GM23248 (cell line): ENCODE measurements around the gene PCDHGC3. TPM values are rescaled to one million over a fixed set of nuclear protein-coding genes. Genes with fewer than 3 reads are reported as not detected.
A peak's percentile ranks its signal among the peaks of the same experiment; 100 is the strongest.

Experiments used
- DNase-seq: peaks from one replicate; pipeline ENCODE4 v3.0.0-alpha.2; 2015
- H2AFZ ChIP-seq: fragments of 200-600 bp; sonication (generic); 2 replicates; pipeline ENCODE4 v1.6.1; 2016; ENCODE audit warnings: antibody characterized with exemption
- H3F3A ChIP-seq: fragments of 200-600 bp; sonication (generic); 2 replicates; pipeline ENCODE4 v1.6.1; 2016; ENCODE audit warnings: mild to moderate bottlenecking, antibody characterized with exemption, mixed run types; ENCODE audit not compliant: insufficient read depth
- H3K27ac ChIP-seq: fragments of 200-600 bp; sonication (generic); 2 replicates; pipeline ENCODE4 v1.5.1; 2016; ENCODE audit warnings: mild to moderate bottlenecking
- H3K27me3 ChIP-seq: fragments of 200-600 bp; sonication (generic); replicated peaks from 2 replicates; pipeline ENCODE4 v1.6.1; 2016; ENCODE audit warnings: mild to moderate bottlenecking; ENCODE audit not compliant: insufficient read depth
- H3K36me3 ChIP-seq: fragments of 200-600 bp; sonication (generic); 2 replicates; pipeline ENCODE4 v1.6.1; 2016; ENCODE audit warnings: low read depth, mild to moderate bottlenecking
- H3K4me1 ChIP-seq: fragments of 200-600 bp; sonication (generic); 2 replicates; pipeline ENCODE4 v1.6.1; 2016; ENCODE audit warnings: mild to moderate bottlenecking; ENCODE audit not compliant: insufficient read depth
- H3K4me2 ChIP-seq: fragments of 200-600 bp; sonication (generic); one replicate; pipeline ENCODE4 v1.6.1; 2016; ENCODE audit warnings: mild to moderate bottlenecking; ENCODE audit not compliant: unreplicated experiment
- H3K4me3 ChIP-seq: fragments of 200-600 bp; sonication (generic); 2 replicates; pipeline ENCODE4 v1.5.1; 2016; ENCODE audit warnings: mild to moderate bottlenecking
- H3K79me2 ChIP-seq: fragments of 200-600 bp; sonication (generic); 2 replicates; pipeline ENCODE4 v1.6.1; 2016; ENCODE audit warnings: mild to moderate bottlenecking; ENCODE audit not compliant: insufficient read depth
- H3K9ac ChIP-seq: fragments of 200-600 bp; sonication (generic); 2 replicates; pipeline ENCODE4 v1.6.1; 2016; ENCODE audit warnings: mild to moderate bottlenecking
- H3K9me2 ChIP-seq: fragments of 200-600 bp; sonication (generic); 2 replicates; pipeline ENCODE4 v1.6.1; 2016; ENCODE audit warnings: mixed run types, mild to moderate bottlenecking, moderate library complexity; ENCODE audit not compliant: insufficient read depth
- H3K9me3 ChIP-seq: fragments of 200-600 bp; sonication (generic); one replicate; pipeline ENCODE4 v1.6.1; 2017; ENCODE audit warnings: low read depth
- H4K20me1 ChIP-seq: fragments of 200-600 bp; sonication (generic); 2 replicates; pipeline ENCODE4 v1.6.0; 2016; ENCODE audit not compliant: insufficient read depth
- EZH2 ChIP-seq: fragments of 200-600 bp; sonication (generic); IDR thresholded peaks from 2 replicates; pipeline ENCODE4 v1.6.1; 2018; ENCODE audit warnings: antibody characterized with exemption, mild to moderate bottlenecking; ENCODE audit not compliant: insufficient read depth, poor library complexity, severe bottlenecking
- EZH2phosphoT487 ChIP-seq: fragments of 200-600 bp; sonication (generic); IDR thresholded peaks from 2 replicates; pipeline ENCODE4 v1.6.1; 2018; ENCODE audit warnings: antibody characterized with exemption, moderate library complexity, mild to moderate bottlenecking, low read depth; ENCODE audit not compliant: insufficient read depth
- WGBS, 2 experiments: methylation state at CpG; one replicate each; pipeline ENCODE4 v1.1.6; 2015 to 2017; ENCODE audit warnings: low lambda C conversion rate in 2 of 2, low coverage in 1 of 2; ENCODE audit errors: missing lambda C conversion rate in 2 of 2; 5-methylcytosine and 5-hydroxymethylcytosine counted together
- in situ Hi-C: fragments of 300-500 bp; cut with MboI; formaldehyde crosslinking; loops from 2 replicates; pipeline ENCODE4 v1.15.0; 2020
- polyA plus RNA-seq: library from polyadenylated mRNA; unstranded; fragments of >200 nt; fragmentation: Nextera tagmentation; extraction: Ambion mirVana; gene quantifications from 2 replicates; pipeline ENCODE4 v1.2.1, GENCODE V29; 2016
- total RNA-seq: library from RNA; depleted of rRNA; stranded (reverse); fragments of >200 nt; shearing (Covaris generic); gene quantifications from 2 replicates; pipeline ENCODE4 v1.2.3, GENCODE V29; 2014

PCDHGC3 gene
- total and polyA plus RNA-seq, 2 experiments from 2014 or later = 44.6 to 74.4 TPM

GRCh38 chr5:141477815-141478214 lies 2.0 kb downstream of the PCDHGC3 start:
- peak; percentile 54 for DNase-seq
- H3K9me2 ChIP-seq = no peaks in the 10 kb centered on the region
- peaks cover 29% of the 10 kb centered on the region for H3K4me1 ChIP-seq
- peak overlapping the region; percentile 88 for H3K4me3 ChIP-seq
- peak overlapping the region; percentile 84 for H3K9ac ChIP-seq
- H3K27me3 ChIP-seq = no peaks in the 10 kb centered on the region
- H2AFZ ChIP-seq = no peak overlapping the region
- in situ Hi-C loops = no loop called here
- H3K27ac ChIP-seq = peak overlapping the region; percentile 76; the same call in 1 of the 2 replicates
- H4K20me1 ChIP-seq = peaks cover 9% of the 10 kb centered on the region; the same call in 1 of the 2 replicates
- TF ChIP-seq EZH2 = no peak
- TF ChIP-seq EZH2phosphoT487 = no peak
- H3K9me3 ChIP-seq = no peaks in the 10 kb centered on the region
- peak overlapping the region; percentile 93 for H3K4me2 ChIP-seq
- 10% methylated on average over 13 of the region's 13 CpGs for WGBS, 2 experiments
- no peaks in the 10 kb centered on the region; the same call in 1 of the 2 replicates for H3K36me3 ChIP-seq
- peaks cover 47% of the 10 kb centered on the region for H3F3A ChIP-seq
- peaks cover 60% of the 10 kb centered on the region for H3K79me2 ChIP-seq

GRCh38 chr5:141478321-141478945 lies 2.7 kb downstream of the PCDHGC3 start:
- peak overlapping the region; percentile 88 for H3K4me3 ChIP-seq
- H3K27me3 ChIP-seq = no peaks in the 10 kb centered on the region
- peaks cover 9% of the 10 kb centered on the region; the same call in 1 of the 2 replicates for H4K20me1 ChIP-seq
- no peaks in the 10 kb centered on the region; the same call in 1 of the 2 replicates for H3K36me3 ChIP-seq
- peaks cover 29% of the 10 kb centered on the region for H3K4me1 ChIP-seq
- no peak overlapping the region for H2AFZ ChIP-seq
- no peaks in the 10 kb centered on the region for H3K9me2 ChIP-seq
- in situ Hi-C loops = no loop called here
- no peak overlapping the region for H3K27ac ChIP-seq
- H3F3A ChIP-seq = peaks cover 41% of the 10 kb centered on the region
- peaks cover 66% of the 10 kb centered on the region for H3K79me2 ChIP-seq
- H3K4me2 ChIP-seq = peak overlapping the region; percentile 93
- WGBS, 2 experiments = 4% methylated on average over 20 of the region's 20 CpGs
- peak overlapping the region; percentile 84 for H3K9ac ChIP-seq
- H3K9me3 ChIP-seq = no peaks in the 10 kb centered on the region
- DNase-seq = peak; percentile 58
- TF ChIP-seq EZH2phosphoT487 (no peak), EZH2 (no peak)

GRCh38 chr5:141479776-141480175 lies 4.0 kb downstream of the PCDHGC3 start:
- Histone ChIP-seq H3K27ac (no peak overlapping the region), H3K9me3 (no peaks in the 10 kb centered on the region), H3K27me3 (no peaks in the 10 kb centered on the region), H3K9me2 (no peaks in the 10 kb centered on the region), H2AFZ (no peak overlapping the region), H3K4me1 (peaks cover 37% of the 10 kb centered on the region), H4K20me1 (peaks cover 9% of the 10 kb centered on the region; the same call in 1 of the 2 replicates), H3K79me2 (peaks cover 72% of the 10 kb centered on the region), H3F3A (peaks cover 33% of the 10 kb centered on the region), H3K9ac (no peak overlapping the region), H3K4me2 (no peak overlapping the region), H3K4me3 (no peak overlapping the region), H3K36me3 (no peaks in the 10 kb centered on the region; the same call in 1 of the 2 replicates)
- TF ChIP-seq EZH2phosphoT487 = no peak
- peak; percentile 43 for DNase-seq
- in situ Hi-C loops = no loop called here

- TF ChIP-seq EZH2phosphoT487 (no peak), EZH2 (no peak)
- Histone ChIP-seq H4K20me1 (0 out of 2 replicates have a peak, but pooled peaks cover 3% of the 10 kb centered on the region), H2AFZ (no peak overlapping the region), H3K9me2 (no peaks in the 10 kb centered on the region), H3K9me3 (no peaks in the 10 kb centered on the region), H3K4me3 (peak overlapping the region; percentile 67), H3K79me2 (peaks cover 92% of the 10 kb centered on the region), H3K36me3 (no peaks in the 10 kb centered on the region), H3K4me1 (peaks cover 35% of the 10 kb centered on the region), H3K27ac (no peak overlapping the region), H3K9ac (0 out of 2 replicates have a peak overlapping the region, but pooled peaks have one; percentile 49), H3F3A (peaks cover 18% of the 10 kb centered on the region), H3K4me2 (no peak overlapping the region), H3K27me3 (no peaks in the 10 kb centered on the region)
- in situ Hi-C loops = no loop called here
- no peak for DNase-seq
- WGBS, 2 experiments = 55 to 66% methylated on average over 3 of the region's 3 CpGs
These were observed 8.1 kb downstream of the PCDHGC3 start for GRCh38 chr5:141483902-141484301.
